HG03457 (cell line): ENCODE data around the gene UMOD.

Source experiments
- ATAC-seq: cut with Tn5 transposase; IDR thresholded peaks from one replicate; pipeline ENCODE4 v1.9.1; 2021; ENCODE audit warnings: moderate number of reproducible peaks; ENCODE audit not compliant: unreplicated experiment

Gene UMOD

DNA sequence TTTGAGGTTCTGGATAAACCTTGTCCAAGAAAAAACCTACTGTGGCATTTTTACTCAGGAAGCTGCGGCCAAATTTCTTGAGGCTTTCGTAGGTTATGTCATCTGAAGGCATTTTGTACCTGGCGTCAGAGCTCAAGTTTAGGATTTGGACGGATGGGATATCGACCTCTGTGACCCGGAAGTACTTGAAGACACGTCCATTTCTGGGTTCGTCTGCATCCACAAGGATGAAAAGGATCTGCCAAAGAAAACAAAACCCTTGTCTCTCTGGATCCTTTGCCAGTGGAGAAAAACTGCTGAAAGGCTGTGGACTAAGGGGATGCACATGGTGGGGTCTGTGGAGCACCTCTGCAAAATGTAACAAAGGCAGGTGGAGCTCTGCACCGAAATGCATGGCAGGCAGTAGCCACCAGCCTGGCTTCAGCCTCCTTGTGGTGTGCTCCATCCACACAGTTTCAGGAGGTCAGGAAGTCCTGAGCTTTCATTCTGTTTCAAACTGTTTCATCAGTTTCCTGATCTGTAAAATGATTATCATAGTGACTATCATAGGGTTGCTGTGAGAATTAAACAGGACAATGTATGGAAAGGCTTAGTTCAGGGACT, 17.0 kb upstream of the UMOD start:
- ATAC-seq: no peak

DNA sequence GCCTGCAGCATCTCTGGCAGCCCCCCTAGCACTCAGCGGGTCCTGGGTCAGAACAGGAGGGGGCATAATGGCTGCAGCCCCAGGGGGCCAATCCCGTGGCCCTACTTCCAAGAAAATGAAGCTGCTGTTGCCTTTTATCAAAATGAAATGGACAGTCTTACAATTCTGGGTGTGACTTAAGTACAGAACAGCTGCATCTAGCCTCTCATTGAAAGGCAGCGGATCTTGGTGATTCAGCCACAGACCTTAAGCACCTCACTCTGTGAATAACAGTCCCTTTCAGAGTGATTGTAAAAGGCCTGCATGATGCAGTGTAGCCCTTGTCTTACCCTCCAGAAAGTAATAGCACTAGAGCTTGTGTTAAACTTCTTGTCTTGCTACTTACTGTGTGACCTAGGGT, 11.5 kb upstream of the UMOD start:
- ATAC-seq: no peak

DNA sequence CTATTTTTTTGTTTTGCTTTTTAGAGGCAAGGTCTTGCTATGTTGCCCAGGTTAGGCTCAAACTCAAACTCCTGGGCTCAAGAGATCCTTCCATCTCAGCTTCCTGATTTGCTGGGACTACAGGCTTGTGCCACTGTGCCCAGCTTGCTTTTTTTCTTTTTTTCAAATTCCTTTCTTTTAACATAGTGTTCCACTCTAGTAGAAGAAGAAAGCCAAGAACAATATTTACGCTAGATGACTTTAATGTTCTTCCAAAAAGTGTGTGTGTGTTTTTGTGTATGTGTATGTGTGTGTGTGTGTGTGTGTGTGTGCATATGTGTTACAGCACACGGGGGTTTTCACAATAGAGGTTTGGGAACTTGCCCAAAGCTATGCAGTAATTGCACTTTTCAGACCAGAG, 10.7 kb upstream of the UMOD start:
- no peak for ATAC-seq

DNA sequence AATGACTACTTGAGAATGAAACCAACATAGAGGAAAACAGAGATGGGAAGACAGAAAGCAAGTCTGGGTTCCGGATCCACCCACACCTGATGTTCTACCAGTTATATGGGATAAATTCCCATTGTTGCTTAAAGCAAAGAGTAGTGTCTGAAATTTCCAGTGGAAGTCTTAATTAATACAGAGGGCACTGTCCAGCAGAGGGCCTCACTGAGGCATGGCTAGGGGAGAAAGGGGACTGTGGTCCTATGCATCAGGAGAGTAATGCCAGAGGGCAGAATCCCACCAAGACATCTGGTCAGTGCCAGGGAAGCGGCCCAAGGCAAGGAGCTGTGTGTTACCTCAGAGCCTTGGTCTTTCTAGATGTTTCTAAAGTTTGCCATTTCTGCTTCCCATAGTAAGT, 7.5 kb upstream of the UMOD start:
- no peak for ATAC-seq

DNA sequence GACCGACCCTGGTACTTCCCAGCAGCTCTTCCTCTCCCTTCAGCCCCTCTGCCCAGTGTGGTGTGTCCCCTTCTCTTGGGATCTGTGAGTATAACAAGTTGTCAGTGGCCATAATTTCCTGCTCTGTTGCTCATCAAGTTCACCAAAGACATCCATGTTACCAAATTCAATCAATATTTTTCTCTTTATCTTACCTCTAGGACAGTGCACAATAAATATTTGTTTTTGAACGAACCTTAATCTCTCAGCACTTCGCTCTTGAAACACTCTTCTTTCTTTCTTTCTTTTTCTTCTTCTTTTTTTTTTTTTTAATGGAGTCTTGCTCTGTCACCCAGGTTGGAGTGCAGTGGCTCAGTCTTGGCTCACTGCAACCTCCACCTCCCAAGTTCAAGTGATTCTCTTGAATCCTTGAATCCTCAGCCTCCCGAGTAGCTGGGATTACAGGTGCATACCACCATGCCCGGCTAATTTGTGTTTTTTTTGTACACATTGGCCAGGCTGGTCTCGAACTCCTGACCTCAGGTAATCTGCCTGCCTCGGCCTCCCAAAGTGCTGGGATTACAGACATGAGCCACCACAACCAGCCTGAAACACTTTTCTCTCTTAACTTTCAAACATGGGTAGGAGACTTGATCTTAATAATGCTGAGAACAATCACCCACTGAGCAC, 2.7 kb upstream of the UMOD start:
- no peak for ATAC-seq

DNA sequence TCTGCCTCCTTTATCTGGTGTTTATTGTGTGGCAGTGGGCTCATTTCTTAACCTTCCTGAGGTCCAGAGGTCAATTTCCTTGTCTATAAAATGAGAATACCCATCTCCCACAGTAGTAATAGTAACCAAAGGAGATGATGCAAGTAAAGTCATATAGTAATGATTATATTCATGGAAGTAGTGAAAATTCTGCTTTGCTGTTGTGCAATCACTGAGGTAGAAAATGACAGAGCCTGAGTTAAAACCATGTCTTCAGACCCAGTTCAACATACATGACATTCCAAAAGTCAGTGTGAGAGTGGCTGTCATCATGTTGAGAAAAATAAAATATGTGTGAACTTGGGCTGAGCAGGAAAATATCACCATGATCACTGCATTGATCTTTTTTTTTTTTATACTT, 864 bp upstream of the UMOD start:
- ATAC-seq: no peak

DNA sequence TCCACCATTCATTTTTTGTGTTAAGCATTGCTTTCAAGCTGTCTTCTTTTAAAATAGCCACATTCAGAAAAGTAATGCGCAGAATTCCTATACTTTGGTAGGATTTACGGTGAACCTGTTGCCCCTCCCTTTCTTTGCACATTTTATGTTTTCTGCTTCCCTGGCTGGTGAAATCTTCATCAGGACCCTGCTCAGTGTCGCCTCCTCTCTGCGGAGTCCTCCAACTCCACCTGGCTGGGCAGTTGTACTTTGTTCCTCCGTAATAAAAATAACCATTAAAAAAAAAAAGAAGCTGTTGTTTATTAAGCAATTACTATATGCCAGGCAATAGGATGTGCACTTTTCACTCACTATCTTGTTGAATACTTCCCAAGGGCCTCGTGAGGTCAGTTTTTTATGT, 2.9 kb downstream of the UMOD start:
- ATAC-seq: no peak

DNA sequence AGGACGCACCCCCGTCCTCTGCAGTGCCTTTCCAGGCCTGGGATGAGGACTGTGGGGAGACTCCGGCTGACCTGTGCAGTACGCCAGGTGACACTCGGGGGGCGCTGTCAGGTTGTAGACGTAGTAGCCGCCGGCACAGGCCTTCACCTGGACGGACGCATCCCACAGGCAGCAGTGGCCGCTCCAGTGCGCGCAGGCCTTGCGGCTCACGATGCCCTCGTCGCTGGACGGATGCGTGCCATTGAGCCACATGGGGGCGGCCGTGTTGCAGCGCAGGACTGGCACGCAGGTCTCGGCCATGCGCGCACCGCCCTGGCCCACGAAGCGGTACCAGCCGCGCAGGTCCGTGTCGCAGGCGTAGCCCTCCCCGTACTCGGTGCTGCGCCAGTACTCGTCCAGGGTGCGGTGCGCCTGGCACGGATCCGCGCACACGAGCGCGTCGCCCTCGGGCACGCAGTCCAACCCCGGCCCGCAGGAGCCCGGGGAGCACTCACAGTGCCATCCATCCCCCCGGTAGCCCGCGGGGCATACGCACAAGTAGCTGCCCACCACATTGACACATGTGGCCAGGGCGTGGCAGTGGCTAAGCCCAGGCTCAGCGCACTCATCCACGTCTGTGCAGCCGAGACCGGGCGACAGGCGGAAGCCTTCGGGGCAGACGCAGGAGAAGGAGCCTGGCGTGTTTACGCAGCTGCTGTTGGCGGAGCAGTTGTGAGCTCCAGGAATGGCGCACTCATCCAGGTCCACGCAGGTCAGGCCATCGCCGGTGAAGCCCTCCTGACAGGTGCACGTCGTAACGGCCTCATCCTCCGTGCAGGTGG, 3.9 kb downstream of the UMOD start:
- ATAC-seq: no peak

DNA sequence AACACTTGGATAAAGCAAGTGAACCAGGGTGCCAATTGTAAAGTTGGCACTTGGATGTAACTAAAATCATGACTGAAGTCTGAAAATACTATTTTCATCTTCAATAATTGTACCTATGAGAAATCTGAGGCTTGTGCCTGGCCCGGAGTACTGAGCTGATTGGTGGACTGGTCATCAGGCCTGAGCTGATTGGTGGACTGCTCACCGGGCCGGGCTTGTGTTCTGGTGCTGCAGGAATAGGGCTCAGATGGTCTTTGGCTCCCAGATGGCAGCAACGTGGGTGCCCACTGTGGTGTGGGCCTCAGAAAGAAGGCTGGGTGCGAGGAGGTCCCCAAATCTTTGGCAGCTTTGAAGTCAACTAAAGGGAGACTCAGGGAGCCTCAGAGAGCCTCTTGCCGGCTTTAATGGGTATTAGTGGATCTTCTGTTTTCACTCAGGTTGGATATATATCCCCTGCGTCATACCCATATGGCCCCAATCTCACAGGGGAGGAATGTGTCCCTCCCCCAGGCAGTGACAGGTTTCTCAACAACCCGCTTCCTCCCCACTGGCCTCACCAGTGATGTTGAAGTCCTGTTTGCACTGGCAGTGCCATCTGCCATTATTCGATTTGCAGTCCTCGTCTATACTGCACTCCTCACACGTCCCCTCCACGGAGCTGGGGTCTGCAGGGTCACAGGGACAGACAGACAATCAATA, 4.7 kb downstream of the UMOD start:
- no peak for ATAC-seq

DNA sequence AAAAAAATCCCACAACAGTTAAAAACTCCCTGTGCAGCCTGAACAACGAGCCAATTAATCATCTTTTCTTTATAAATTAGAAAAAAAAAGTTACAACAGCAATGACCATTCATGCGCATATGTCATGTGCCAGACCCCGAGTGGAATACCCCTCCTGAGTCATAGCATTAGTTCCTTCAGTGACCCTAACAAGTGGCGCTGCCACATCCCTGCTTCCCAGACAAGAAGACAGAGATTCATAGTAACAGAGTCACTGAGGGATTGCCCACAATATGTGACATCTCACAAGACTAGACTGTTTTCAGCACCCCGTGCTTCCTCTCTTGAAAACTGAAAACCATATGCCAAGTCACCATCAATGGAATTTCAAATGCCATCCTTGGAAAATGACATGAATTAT, 7.9 kb downstream of the UMOD start:
- no peak for ATAC-seq

DNA sequence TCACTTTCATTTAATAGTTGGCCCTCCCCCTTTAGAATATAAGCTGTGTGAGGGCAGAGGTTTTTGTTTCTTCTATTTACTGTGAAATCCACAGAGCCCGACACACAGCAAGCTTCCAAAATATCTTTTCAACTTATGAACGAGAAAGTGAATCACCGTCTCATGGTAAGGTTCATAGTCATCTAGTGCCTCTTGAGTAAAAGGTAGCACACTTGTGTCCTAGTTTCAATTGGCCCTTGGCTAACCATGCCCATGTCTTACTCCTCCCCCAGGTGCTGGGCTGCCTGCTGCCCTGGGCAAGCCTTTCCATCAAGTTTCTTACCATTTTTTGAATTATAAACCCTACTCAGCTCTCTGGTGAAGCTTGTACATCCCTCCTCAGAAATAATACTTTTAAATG, 12.8 kb downstream of the UMOD start:
- no peak for ATAC-seq

DNA sequence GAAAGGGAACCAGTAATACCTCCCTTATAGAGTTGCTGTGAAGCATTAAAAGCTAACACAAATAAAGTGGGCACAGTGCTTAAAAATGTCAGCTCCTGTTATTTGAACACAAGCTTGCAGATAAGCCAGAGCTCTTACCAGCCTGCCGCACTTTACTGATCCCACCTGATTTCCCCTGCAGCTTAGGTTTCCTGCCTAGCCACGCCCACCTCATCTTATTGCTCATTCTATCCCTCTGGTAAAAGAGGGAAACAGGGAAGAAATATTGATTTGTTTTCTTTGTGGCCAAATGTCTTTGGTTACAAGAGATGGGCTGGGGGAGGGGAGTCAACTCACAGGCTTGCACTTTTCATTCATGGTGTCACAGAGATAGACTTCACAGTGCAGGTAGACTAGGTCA, 15.6 kb downstream of the UMOD start:
- ATAC-seq: no peak

DNA sequence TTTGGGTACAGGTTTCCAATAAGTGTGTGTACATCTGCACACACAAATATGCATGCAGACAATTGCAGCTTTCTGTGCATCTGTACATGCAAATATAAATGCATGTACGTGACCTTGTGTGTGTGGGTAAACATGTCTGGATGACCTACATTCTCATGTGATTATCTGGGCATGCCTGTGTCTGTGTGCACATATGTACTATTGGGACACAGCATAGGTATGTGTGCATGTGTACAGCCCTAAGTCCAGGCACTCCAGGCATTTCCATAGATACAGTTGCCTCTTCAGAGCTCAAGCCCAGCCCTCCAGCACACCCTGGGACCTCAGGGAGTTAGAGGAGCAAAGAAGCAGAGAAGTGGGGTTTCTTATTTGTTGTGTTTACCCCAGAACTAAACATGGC, 18.1 kb downstream of the UMOD start:
- ATAC-seq: no peak

DNA sequence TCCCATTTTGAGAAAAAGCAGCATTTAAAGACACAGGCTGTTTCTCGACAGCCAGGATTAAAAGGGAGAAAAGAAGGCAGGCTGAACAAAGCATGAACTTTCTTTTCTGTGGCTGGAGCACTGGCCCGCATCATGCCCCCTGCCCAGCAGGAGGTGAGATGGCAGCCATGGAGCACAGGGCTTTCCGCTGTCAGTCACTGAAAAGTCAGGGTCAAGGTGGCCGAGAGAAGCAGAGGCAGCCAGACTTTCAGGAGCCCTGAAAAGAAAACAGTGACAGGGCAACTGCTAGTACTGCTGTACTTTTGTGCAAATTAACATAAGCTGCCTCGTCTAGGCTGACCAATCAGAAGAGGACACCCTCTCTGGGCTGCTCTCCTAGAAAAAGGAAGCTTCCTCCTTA, 19.4 kb downstream of the UMOD start:
- no peak for ATAC-seq

DNA sequence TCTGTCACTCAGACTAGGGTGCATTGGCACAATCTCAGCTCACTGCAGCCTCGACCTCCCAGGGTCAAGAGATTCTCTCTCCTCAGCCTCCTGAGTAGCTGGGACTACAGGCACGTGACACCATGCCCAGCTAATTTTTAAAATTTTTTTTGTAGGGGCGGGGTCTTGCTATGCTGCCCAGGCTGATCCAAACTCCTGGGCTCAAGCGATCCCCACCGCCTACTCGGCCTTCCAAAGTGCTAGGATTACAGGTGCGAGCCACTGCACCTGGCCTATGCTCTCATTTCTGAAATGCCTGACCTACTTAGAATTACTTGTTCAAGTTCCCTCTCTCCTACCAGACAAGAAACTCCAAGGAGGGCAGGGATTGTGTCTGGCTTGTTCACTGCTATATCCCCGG, 20.1 kb downstream of the UMOD start:
- no peak for ATAC-seq

DNA sequence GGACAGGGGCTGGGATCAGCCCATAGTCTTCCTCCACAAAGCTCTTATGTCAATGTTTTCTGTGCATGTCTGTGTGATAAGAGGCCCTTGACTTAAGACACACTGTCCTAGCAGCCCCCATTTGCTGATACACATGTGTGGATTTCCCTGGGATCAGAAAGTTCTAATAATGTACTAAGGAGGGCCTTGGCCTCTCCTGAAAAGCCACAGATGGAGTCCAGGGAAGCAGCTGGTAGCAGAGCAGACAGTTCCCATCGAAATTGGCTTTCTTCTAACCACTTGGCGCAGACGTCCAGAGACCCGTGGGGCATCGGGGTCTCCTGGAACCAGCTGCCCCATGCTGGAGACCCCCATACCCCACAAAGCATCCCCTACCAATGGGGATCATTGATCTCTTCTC, 20.9 kb downstream of the UMOD start:
- ATAC-seq: no peak

DNA sequence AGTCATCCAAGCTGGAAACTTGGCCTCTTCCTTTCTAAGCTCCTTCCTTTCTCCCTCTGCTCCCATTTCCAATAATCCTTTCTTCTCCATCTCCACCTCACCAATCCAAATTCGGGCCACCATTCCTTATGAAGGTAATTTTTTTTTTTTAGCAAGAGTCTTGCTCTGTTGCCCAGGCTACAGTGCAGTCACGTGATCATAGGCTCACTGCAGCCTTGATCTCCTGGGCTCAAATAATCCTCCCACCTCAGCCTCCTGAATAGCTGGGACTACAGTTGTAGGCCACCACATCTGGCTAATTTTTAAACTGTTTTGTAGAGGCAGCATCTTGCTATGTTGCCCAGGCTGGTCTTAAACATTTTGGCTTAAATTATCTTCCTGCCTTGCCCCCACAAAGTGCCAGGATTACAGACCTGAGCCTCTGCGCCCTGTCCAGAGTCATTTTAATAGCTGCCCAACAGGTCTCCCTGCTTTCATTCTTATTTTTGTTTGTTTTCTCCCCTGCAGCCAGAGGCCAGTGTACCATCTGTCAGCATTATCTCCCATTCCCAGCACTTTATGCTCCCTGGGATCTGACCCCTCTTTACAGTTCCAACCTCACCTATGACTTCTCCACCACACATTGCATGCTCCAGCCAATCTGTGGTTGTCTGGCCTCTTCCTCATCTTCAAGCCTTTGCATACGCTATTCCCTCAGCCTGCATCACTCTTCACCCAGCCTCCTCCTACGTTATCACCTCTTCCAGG, 22.9 kb downstream of the UMOD start:
- ATAC-seq: no peak

DNA sequence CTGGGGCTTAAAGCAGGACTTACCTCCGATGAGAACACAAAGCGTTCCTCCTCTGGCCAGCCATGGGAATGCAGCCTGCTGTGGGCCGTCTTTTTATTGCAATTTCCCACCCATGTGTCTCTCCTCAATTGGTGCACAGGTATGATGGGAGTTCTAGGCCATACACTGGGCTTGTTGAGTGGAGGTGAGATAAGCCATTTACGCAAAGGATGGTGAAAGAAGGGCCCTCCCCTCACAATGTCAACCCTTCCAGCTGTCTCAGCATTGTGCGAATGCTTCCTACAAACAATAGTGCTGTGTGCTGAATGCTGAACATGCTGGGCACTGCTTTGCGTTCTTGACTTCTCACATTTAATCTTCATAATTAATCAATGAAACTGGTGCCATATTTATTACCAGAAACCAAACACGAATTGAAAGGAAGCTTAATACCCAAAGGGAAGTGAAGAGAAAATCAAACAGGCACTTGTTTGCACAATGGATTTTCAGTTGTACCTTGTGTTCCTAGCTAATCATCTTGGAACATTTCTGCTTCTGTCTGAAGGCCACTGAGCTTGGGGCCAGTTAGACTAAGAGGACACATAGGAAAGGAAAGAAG, 25.0 kb downstream of the UMOD start, which contains the start of gene GP2:
Gene GP2 (minus strand): TSS at position 70 of the 598 bp plus-strand sequence. CDS start 1,082 bp downstream, outside the sequence.
- ATAC-seq: no peak

DNA sequence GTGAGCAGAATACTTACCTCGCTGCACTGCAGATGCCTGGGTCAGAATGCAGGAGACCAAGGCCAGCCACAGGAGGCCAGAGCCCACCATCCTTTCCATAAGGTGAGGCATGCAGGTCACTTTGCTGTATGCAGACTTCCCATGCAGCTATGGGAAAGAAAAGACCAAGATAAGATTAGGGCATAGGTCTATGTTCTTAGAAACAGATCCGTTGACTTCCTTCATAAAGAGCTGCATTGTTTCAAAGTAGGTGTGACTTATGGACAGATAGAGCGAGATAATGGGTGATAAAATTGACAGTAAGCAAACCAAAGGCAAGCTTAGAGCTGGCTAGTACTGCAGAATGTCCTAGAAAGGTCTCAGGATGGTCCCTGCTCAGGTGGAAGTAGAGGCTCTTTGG, 26.2 kb downstream of the UMOD start:
- no peak for ATAC-seq

DNA sequence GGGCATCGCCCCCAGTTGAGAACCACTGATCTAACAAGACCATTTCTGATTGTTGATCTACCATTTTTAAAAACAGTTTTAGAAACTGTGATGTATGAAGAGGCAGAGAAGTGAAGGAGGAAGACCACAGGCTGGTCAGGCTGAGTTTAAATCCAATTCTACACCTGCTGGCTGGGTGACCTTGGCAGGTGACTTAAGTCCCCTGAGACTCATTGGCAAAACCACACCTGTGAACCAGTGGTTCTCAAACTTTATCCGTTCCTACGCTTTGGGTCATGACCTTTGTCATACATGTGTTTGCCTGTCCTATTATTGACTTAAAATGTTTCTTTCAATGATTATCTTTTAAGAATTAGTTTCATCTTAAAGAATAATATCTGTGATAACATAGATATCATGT, 27.5 kb downstream of the UMOD start:
- ATAC-seq: no peak
